H1 (cell line): Measurements from ENCODE around the gene TCAF1. TPM values are rescaled to one million over a fixed set of nuclear protein-coding genes. Genes with fewer than 3 reads are reported as not detected.

Experiments
- CTCF ChIA-PET: fragments of 300-600 bp; sonication (Branson Sonifier 250); formaldehyde crosslinking; loops from one replicate; lab custom pipeline; 2021; ENCODE audit not compliant: partially characterized antibody; lab: Charles Lee
- POLR2A ChIA-PET: fragments of 300-600 bp; sonication (Branson Sonifier 250); formaldehyde crosslinking; loops from one replicate; lab custom pipeline; 2021; ENCODE audit warnings: inconsistent platforms; ENCODE audit not compliant: partially characterized antibody; lab: Charles Lee
- DNase-seq, 2 experiments: peaks; one replicate each; pipeline versions ENCODE4 v3.0.0 to v3.0.0-alpha.2; 2010 to 2022; ENCODE audit warnings: low spot score in 2 of 2, low read depth in 1 of 2, mixed read lengths in 1 of 2
- FAIRE-seq: peaks from 2 replicates; lab custom pipeline; 2011; peaks lifted over from hg19 to GRCh38; lab: Jason Lieb, UNC
- H2AFZ ChIP-seq: 2 replicates; pipeline ENCODE4 v1.8.1; 2012; ENCODE audit warnings: low read length, inconsistent platforms
- H2AK5ac ChIP-seq: 2 replicates; pipeline ENCODE4 v1.6.1; 2013; ENCODE audit warnings: low read depth, low read length
- H2BK120ac ChIP-seq: replicated peaks from 2 replicates; pipeline ENCODE3; 2013; ENCODE audit warnings: low read depth, low read length, inconsistent platforms
- H2BK12ac ChIP-seq: 2 replicates; pipeline ENCODE4 v1.6.1; 2013; ENCODE audit warnings: low read depth, low read length
- H2BK15ac ChIP-seq: 2 replicates; pipeline ENCODE4 v1.6.1; 2013; ENCODE audit warnings: low read length
- H2BK20ac ChIP-seq: 2 replicates; pipeline ENCODE4 v1.6.1; 2013; ENCODE audit warnings: low read length
- H2BK5ac ChIP-seq: 2 replicates; pipeline ENCODE4 v1.6.1; 2013; ENCODE audit warnings: low read depth, low read length
- H3K14ac ChIP-seq: 2 replicates; pipeline ENCODE4 v1.6.1; 2013; ENCODE audit warnings: inconsistent platforms; ENCODE audit not compliant: insufficient read length
- H3K18ac ChIP-seq: 2 replicates; pipeline ENCODE4 v1.6.1; 2013; ENCODE audit warnings: low read length; ENCODE audit errors: extremely low read depth
- H3K23ac ChIP-seq: 2 replicates; pipeline ENCODE4 v1.6.1; 2013; ENCODE audit warnings: inconsistent platforms; ENCODE audit not compliant: insufficient read length
- H3K23me2 ChIP-seq: 2 replicates; pipeline ENCODE4 v1.6.1; 2013; ENCODE audit warnings: low read depth, low read length
- H3K27ac ChIP-seq: 2 replicates; pipeline ENCODE4 v1.6.1; 2011; ENCODE audit warnings: low read depth, low read length, inconsistent platforms
- H3K27me3 ChIP-seq, 4 experiments: replicated peaks in 1 of 4; 1 replicate in 1 of 4; 2 replicates in 3 of 4; pipeline versions ENCODE4 v1.6.1 to v1.8.1; 2011 to 2013; ENCODE audit warnings: low read length in 3 of 4, mild to moderate bottlenecking in 3 of 4, inconsistent platforms in 2 of 4, mixed read lengths in 2 of 4, moderate library complexity in 1 of 4; ENCODE audit not compliant: control insufficient read depth in 3 of 4, insufficient read depth in 3 of 4; ENCODE audit errors: extremely low read depth in 1 of 4
- H3K36me3 ChIP-seq, 4 experiments: 2 replicates each; pipeline versions ENCODE4 v1.6.1 to v1.8.1; 2011 to 2013; ENCODE audit warnings: mild to moderate bottlenecking in 4 of 4, low read length in 3 of 4, moderate library complexity in 2 of 4, control low read depth in 1 of 4, inconsistent platforms in 1 of 4; ENCODE audit not compliant: insufficient read depth in 4 of 4, control insufficient read depth in 2 of 4
- H3K4ac ChIP-seq: replicated peaks from 2 replicates; pipeline ENCODE3; 2013; ENCODE audit warnings: low read length, low read depth, mixed read lengths, inconsistent platforms; ENCODE audit not compliant: insufficient read length
- H3K4me1 ChIP-seq, 4 experiments: replicated peaks in 1 of 4; 1 replicate in 1 of 4; 2 replicates in 3 of 4; pipeline versions ENCODE4 v1.6.1 to v1.8.1; 2011 to 2013; ENCODE audit warnings: low read length in 3 of 4, inconsistent platforms in 2 of 4, mixed read lengths in 1 of 4; ENCODE audit not compliant: insufficient read depth in 4 of 4, control insufficient read depth in 3 of 4
- H3K4me2 ChIP-seq, 2 experiments: 2 replicates each; pipeline versions ENCODE4 v1.6.1 to v1.8.1; 2011 to 2013; ENCODE audit warnings: low read depth in 2 of 2, low read length in 2 of 2, control low read depth in 1 of 2, inconsistent platforms in 1 of 2, mild to moderate bottlenecking in 1 of 2; ENCODE audit not compliant: insufficient read depth in 1 of 2
- H3K4me3 ChIP-seq, 4 experiments: fragments of 200-600, 300-600 bp in 1 of 4; sonication (generic), shearing (Covaris generic), sonication (Bioruptor Twin) in 1 of 4; 2 replicates each; pipeline versions ENCODE4 v1.5.1 to v1.8.1; 2011 to 2016; ENCODE audit warnings: low read length in 4 of 4, low read depth in 3 of 4, control low read depth in 2 of 4, inconsistent platforms in 2 of 4, mild to moderate bottlenecking in 2 of 4, mixed read lengths in 1 of 4, moderate library complexity in 1 of 4; ENCODE audit not compliant: insufficient read depth in 2 of 4; ENCODE audit errors: extremely low read depth in 1 of 4
- H3K56ac ChIP-seq: replicated peaks from 2 replicates; pipeline ENCODE3; 2013; ENCODE audit warnings: low read depth, mild to moderate bottlenecking, mixed read lengths, low read length, inconsistent platforms; ENCODE audit not compliant: insufficient read length
- H3K79me1 ChIP-seq: 2 replicates; pipeline ENCODE4 v1.6.1; 2013; ENCODE audit warnings: low read depth, low read length, control low read depth
- H3K79me2 ChIP-seq, 2 experiments: 2 replicates each; pipeline versions ENCODE4 v1.6.1 to v1.8.1; 2012 to 2013; ENCODE audit warnings: low read length in 2 of 2, mild to moderate bottlenecking in 2 of 2, inconsistent platforms in 1 of 2; ENCODE audit not compliant: insufficient read depth in 2 of 2, control insufficient read depth in 1 of 2
- H3K9ac ChIP-seq, 4 experiments: replicated peaks in 1 of 4; 1 replicate in 1 of 4; 2 replicates in 3 of 4; pipeline versions ENCODE4 v1.6.1 to v1.8.1; 2011 to 2013; ENCODE audit warnings: low read depth in 3 of 4, low read length in 3 of 4, control low read depth in 2 of 4, mild to moderate bottlenecking in 2 of 4, moderate library complexity in 2 of 4, inconsistent platforms in 1 of 4; ENCODE audit errors: extremely low read depth in 1 of 4
- H3K9me3 ChIP-seq, 2 experiments: 2 replicates each; pipeline versions ENCODE4 v1.6.1 to v1.8.1; 2012 to 2013; ENCODE audit warnings: mild to moderate bottlenecking in 2 of 2, moderate library complexity in 2 of 2, control low read depth in 1 of 2, inconsistent platforms in 1 of 2, low read depth in 1 of 2, low read length in 1 of 2, mixed read lengths in 1 of 2; ENCODE audit not compliant: insufficient read depth in 2 of 2
- H4K20me1 ChIP-seq, 2 experiments: replicated peaks in 1 of 2; 2 replicates each; pipeline versions ENCODE3 to v1.8.1; 2011 to 2013; ENCODE audit warnings: inconsistent platforms in 2 of 2, low read length in 2 of 2, mild to moderate bottlenecking in 1 of 2; ENCODE audit not compliant: insufficient read depth in 2 of 2, control insufficient read depth in 1 of 2
- H4K5ac ChIP-seq: 2 replicates; pipeline ENCODE4 v1.6.1; 2013; ENCODE audit warnings: low read length, low read depth, mixed read lengths, inconsistent platforms; ENCODE audit not compliant: insufficient read length
- H4K8ac ChIP-seq: 2 replicates; pipeline ENCODE4 v1.8.0; 2013; ENCODE audit warnings: mild to moderate bottlenecking, moderate library complexity, low read length, inconsistent platforms; ENCODE audit not compliant: insufficient read depth; ENCODE audit errors: extremely low read depth
- H4K91ac ChIP-seq: replicated peaks from 2 replicates; pipeline ENCODE3; 2013; ENCODE audit warnings: low read length, mixed read lengths, inconsistent platforms; ENCODE audit not compliant: insufficient read length
- ATF2 ChIP-seq: IDR thresholded peaks from 2 replicates; pipeline ENCODE4 v1.6.1; 2012; ENCODE audit warnings: low read length, inconsistent platforms
- CHD1 ChIP-seq: IDR thresholded peaks from 2 replicates; pipeline ENCODE4 v1.6.1; 2012; ENCODE audit warnings: low read depth, low read length, improper control_type of control experiment
- EZH2 ChIP-seq: fragments of 200-600 bp; sonication (generic); IDR thresholded peaks from 2 replicates; pipeline ENCODE4 v1.7.1; 2012; ENCODE audit warnings: low read depth, mild to moderate bottlenecking, moderate library complexity, low read length, inconsistent platforms; ENCODE audit not compliant: severe bottlenecking
- NANOG ChIP-seq: IDR thresholded peaks from 2 replicates; pipeline ENCODE4 v1.6.1; 2011; ENCODE audit warnings: low read length, low read depth, mild to moderate bottlenecking, inconsistent platforms; ENCODE audit not compliant: insufficient read depth, poor library complexity, severe bottlenecking
- SUZ12 ChIP-seq: fragments of 200-600 bp; sonication (generic); IDR thresholded peaks from 2 replicates; pipeline ENCODE4 v1.6.1; 2012; ENCODE audit warnings: mild to moderate bottlenecking, inconsistent platforms, low read length, moderate library complexity, mixed read lengths
- WGBS, 2 experiments: shearing (Covaris generic) in 1 of 2; methylation state at CpG; one replicate each; pipeline versions ENCODE4 v1.1.6 to v1.1.7; 2013 to 2015; ENCODE audit warnings: low lambda C conversion rate in 2 of 2, mixed read lengths in 2 of 2, inconsistent platforms in 1 of 2, low coverage in 1 of 2, missing lambda C conversion rate in 1 of 2; ENCODE audit not compliant: insufficient replicate concordance in 2 of 2, insufficient coverage in 1 of 2, insufficient read length in 1 of 2; ENCODE audit errors: extremely low coverage in 1 of 2, missing lambda C conversion rate in 1 of 2; 5-methylcytosine and 5-hydroxymethylcytosine counted together
- polyA plus RNA-seq, 7 experiments: library from polyadenylated mRNA; depleted of rRNA in 3 of 7; stranded (reverse) in 5 of 7; unstranded in 2 of 7; fragments of >200 nt in 5 of 7; fragments of 200-250 nt in 2 of 7; gene quantifications; 1 replicate in 5 of 7; 2 replicates in 1 of 7; 4 replicates in 1 of 7; pipeline versions ENCODE4 v1.2.1 to v1.2.3, GENCODE V29; 2011 to 2013; ENCODE audit warnings: missing spikeins in 2 of 7, mixed read lengths in 2 of 7
- total RNA-seq: library from RNA; stranded (reverse); fragmentation: NEBNext Ultra II Directional; extraction: Animal tissue kit (Norgen Biotek cat#: 25700); gene quantifications from 2 replicates; pipeline ENCODE4 v1.2.1, GENCODE V29; 2021

Gene TCAF1
- total and polyA plus RNA-seq, 2 of the 8 experiments (the other 6 are each of a cell fraction or from before 2014, with no cell fraction given), result 9.6 to 28.0 TPM

GRCh38 chr7:143929224-143929920 lies 27.4 kb upstream of the TCAF1 start:
- no peaks in the 10 kb centered on the region for H3K79me2 ChIP-seq
- no peaks in the 10 kb centered on the region for H3K4me1 ChIP-seq
- H3K79me1 ChIP-seq, result no peaks in the 10 kb centered on the region
- H2BK120ac ChIP-seq, result no peak overlapping the region
- H3K23ac ChIP-seq, result no peak overlapping the region
- no peak overlapping the region for H2BK12ac ChIP-seq
- CTCF ChIA-PET, result interaction anchor here (1.7 kb wide), 1 partner anchor 17 kb away, joined by 5 read pairs; no protein-coding TSS in a partner anchor
- no peak overlapping the region for H2AK5ac ChIP-seq
- H3K27me3 ChIP-seq, result no peaks in the 10 kb centered on the region
- no peak overlapping the region for H2BK15ac ChIP-seq
- H3K56ac ChIP-seq, result no peak overlapping the region
- H3K4me2 ChIP-seq, result no peak overlapping the region
- no peak for DNase-seq
- no peaks in the 10 kb centered on the region for H3K9me3 ChIP-seq
- H2AFZ ChIP-seq, result 0 out of 2 replicates have a peak overlapping the region, but pooled peaks have one; percentile 18
- H4K5ac ChIP-seq, result no peak overlapping the region
- WGBS, 2 experiments, result 100% methylated on average over 1 of the region's 1 CpG; no CpG with 5 or more reads in 1 of the 2 experiments
- TF ChIP-seq SUZ12 (no peak), NANOG (no peak), ATF2 (no peak), EZH2 (no peak), CHD1 (no peak)
- TF ChIP-seq, all 59 proteins: peak for 0
- Histone ChIP-seq H2BK5ac (no peak overlapping the region), H3K27ac (no peak overlapping the region), H4K91ac (no peak overlapping the region), H2BK20ac (no peak overlapping the region), H3K23me2 (no peaks in the 10 kb centered on the region), H3K36me3 (no peaks in the 10 kb centered on the region), H3K4me3 (no peak overlapping the region), H3K14ac (no peak overlapping the region), H3K4ac (no peak overlapping the region), H3K9ac (no peak overlapping the region), H4K20me1 (no peaks in the 10 kb centered on the region), H3K18ac (no peak overlapping the region), H4K8ac (no peak overlapping the region)
- POLR2A ChIA-PET, result interaction anchor here (0.6 kb wide), 1 partner anchor 1347 kb away, joined by 3 read pairs; no protein-coding TSS in a partner anchor
- no peak for FAIRE-seq
